SK-N-MC (cell line): ENCODE results near the gene ST6GALNAC3.
"Not testable (repeated sequence)": the region's sequence is repeated elsewhere in the genome, so short reads cannot be mapped to it uniquely, and the experiment has no call there.

Source experiments
- DNase-seq: peaks from one replicate; pipeline ENCODE4 v3.0.0-alpha.2; 2011; ENCODE audit warnings: low read depth, low spot score
- H3K27ac ChIP-seq: fragments of 200-600 bp; sonication (generic); 2 replicates; pipeline ENCODE4 v1.5.1; 2016; ENCODE audit warnings: mixed run types
- H3K36me3 ChIP-seq: fragments of 200-600 bp; sonication (generic); 2 replicates; pipeline ENCODE4 v1.6.1; 2017; ENCODE audit warnings: antibody characterized with exemption, low read length, mixed read lengths; ENCODE audit not compliant: insufficient read depth
- H3K4me3 ChIP-seq: fragments of 200-600 bp; sonication (generic); 2 replicates; pipeline ENCODE4 v1.5.1; 2016
- H3K9ac ChIP-seq: fragments of 200-600 bp; sonication (generic); 2 replicates; pipeline ENCODE4 v1.8.0; 2017; ENCODE audit warnings: mixed run types, mixed read lengths; ENCODE audit not compliant: insufficient read length
- H3K9me3 ChIP-seq: fragments of 200-600 bp; sonication (generic); 2 replicates; pipeline ENCODE4 v1.6.1; 2017; ENCODE audit warnings: low read depth, mild to moderate bottlenecking, antibody characterized with exemption, low read length, moderate library complexity, mixed read lengths
- EZH2 ChIP-seq: fragments of 200-600 bp; sonication (generic); IDR thresholded peaks from one replicate; pipeline ENCODE4 v1.6.1; 2017; ENCODE audit warnings: antibody characterized with exemption
- FOXP2 ChIP-seq: optimal IDR thresholded peaks from 2 replicates; pipeline ENCODE3; 2011; ENCODE audit warnings: mild to moderate bottlenecking, moderate library complexity; ENCODE audit not compliant: insufficient read depth; ENCODE audit errors: extremely low read length, control extremely low read depth
- POLR2AphosphoS5 ChIP-seq: IDR thresholded peaks from 2 replicates; pipeline ENCODE4 v1.6.1; 2012; ENCODE audit warnings: mild to moderate bottlenecking, low read depth, low read length, borderline replicate concordance

Gene ST6GALNAC3

DNA sequence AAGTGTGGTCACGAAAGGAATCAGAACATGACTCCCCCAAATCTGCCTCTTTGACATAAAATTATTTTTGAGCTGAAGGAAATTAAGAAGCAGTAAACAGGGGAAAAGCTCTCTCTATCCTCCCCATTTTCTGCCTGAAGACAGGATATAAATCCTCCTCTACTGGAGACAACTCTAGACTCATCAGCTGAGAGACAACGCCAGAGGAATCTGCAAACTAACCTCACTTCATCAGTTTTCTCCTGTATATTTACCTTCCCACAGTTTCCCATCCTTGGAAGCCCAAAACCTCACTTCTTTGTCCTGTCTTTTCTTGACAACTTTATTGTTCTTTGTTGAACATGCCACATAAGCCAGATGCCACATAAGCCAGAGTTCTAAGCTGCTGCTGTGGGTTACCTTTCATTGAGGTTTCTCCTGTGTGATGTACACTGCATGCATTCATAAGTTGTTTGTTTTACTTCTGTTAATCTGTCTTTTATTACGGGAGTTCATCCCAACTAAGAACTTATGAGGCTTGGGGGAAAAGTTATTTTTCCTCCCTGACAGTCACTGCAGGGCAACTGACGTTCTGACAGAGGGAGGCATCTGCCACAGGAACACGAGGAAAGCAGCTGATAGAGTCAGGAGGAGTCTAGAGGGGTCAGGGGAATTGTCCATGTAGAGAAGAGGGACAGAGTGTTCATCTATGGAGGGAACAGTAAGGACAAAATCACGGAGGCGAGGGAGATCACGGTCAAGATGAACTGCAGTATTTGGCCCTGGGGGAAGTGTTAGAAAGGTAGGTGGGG, 19.2 kb downstream of the ST6GALNAC3 start:
- Histone ChIP-seq H3K4me3 (no peak overlapping the region), H3K9ac (no peak overlapping the region), H3K36me3 (no peaks in the 10 kb centered on the region), H3K27ac (no peak overlapping the region), H3K9me3 (no peaks in the 10 kb centered on the region)
- TF ChIP-seq EZH2 (no peak), POLR2AphosphoS5 (no peak), FOXP2 (no peak)
- DNase-seq, result no peak

DNA sequence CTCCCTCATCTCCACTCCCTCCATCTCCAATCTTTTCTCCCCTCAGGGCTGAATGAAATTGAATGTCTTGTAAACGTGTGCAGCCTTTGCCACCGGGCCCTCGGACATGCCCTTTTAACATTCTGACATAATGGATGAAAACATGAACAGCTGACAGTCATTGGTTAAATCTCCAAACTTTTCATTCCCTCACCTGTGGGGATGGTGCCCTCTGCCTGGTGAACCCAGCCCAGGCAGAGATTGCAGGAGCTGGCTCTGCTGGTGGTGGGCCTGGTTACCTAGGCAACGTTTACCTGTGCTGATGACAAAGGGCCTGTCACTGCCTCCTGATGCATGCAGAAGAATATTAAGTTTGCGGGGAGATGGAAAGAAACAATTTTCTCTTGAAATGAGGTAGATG, 21.3 kb downstream of the ST6GALNAC3 start:
- Histone ChIP-seq H3K27ac (no peak overlapping the region), H3K4me3 (no peak overlapping the region), H3K36me3 (no peaks in the 10 kb centered on the region), H3K9me3 (no peaks in the 10 kb centered on the region), H3K9ac (no peak overlapping the region)
- no peak for DNase-seq
- TF ChIP-seq EZH2 (no peak), FOXP2 (no peak), POLR2AphosphoS5 (no peak)

DNA sequence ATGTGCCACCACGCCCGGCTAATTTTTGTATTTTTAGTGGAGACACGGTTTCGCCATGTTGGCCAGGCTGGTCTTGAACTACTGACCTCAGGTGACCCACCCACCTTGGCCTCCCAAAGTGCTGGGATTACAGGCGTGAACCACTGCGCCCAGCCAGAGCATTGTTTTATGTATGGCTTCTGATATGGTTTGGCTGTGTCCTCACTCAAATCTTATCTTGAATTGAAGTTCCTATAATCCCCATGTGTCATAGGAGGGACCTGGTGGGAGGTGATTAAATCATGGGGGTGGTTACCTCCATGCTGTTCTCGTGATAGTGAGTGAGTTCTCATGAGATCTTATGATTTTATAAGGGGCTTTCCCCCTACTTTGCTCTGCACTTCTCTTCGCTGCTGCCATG, 22.5 kb downstream of the ST6GALNAC3 start:
- not testable (repeated sequence) for DNase-seq, H3K36me3 ChIP-seq, H3K4me3 ChIP-seq, H3K9me3 ChIP-seq, H3K9ac ChIP-seq, H3K27ac ChIP-seq

DNA sequence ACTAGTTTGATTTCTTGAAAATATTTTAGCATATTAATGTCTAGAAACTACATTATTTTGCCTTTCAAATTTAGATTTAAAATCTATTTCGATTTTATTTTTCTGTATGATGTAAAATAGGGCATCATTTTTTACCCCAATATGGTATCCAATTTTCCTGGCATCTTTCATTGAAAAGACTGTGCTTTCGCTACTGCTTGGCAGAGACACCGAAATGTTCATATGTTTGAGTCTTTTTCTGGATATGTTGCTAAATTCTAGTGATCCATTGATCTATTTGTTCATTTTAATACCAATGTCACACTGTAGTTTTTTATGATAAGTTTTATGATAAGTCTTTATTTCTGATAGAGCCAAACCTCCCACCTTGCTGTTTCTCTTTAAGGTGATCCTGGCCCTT, 24.3 kb downstream of the ST6GALNAC3 start:
- no peak for TF ChIP-seq EZH2
- TF ChIP-seq POLR2AphosphoS5, result no peak
- TF ChIP-seq FOXP2, result no peak
- no peak overlapping the region for H3K9ac ChIP-seq
- no peak for DNase-seq
- no peaks in the 10 kb centered on the region for H3K9me3 ChIP-seq
- H3K36me3 ChIP-seq, result no peaks in the 10 kb centered on the region
- no peak overlapping the region for H3K4me3 ChIP-seq
- no peak overlapping the region for H3K27ac ChIP-seq

DNA sequence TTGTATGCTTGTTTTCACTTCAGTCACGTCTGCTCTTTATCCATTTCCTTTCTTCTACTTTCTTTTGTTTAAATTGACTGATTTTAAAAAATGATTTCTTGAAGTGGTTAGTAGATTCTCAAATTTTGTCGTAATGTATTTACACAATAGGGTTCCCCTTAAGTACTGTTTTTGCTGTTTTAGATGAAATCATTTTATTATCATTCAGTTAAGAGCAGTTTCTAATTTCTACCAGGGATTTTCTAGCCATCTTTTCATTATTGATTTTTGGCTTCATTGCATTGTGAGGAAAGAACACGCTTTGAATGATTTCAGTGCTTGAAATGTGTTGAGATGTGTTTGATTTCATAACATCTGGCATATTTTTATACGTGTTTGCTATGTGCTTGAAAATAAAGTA, 27.0 kb downstream of the ST6GALNAC3 start:
- Histone ChIP-seq H3K9ac (no peak overlapping the region), H3K9me3 (no peaks in the 10 kb centered on the region), H3K27ac (no peak overlapping the region), H3K4me3 (no peak overlapping the region), H3K36me3 (no peaks in the 10 kb centered on the region)
- no peak for TF ChIP-seq EZH2
- TF ChIP-seq POLR2AphosphoS5, result no peak
- TF ChIP-seq FOXP2, result no peak
- DNase-seq, result no peak

DNA sequence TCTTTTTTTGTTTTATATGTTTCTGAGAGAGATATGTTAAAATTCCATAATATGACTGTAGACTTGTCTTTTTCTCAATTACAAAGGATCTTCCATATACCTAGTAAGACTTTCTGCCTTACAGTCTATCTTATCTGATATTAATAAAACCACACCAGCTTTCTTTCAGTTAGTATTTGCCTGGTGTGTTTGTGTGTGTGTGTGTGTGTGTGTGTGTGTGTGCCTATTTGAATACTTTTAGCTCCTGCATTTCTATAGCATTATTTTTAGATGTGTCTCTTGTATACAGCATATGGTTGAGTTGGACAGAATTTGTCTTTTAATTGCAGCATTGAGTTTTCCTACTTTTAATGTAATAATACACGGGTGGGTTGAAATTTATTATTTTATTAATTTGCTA, 27.5 kb downstream of the ST6GALNAC3 start:
- Histone ChIP-seq H3K9me3 (no peaks in the 10 kb centered on the region), H3K27ac (no peak overlapping the region), H3K9ac (no peak overlapping the region), H3K4me3 (no peak overlapping the region), H3K36me3 (no peaks in the 10 kb centered on the region)
- TF ChIP-seq EZH2 (no peak), FOXP2 (no peak), POLR2AphosphoS5 (no peak)
- DNase-seq, result no peak

DNA sequence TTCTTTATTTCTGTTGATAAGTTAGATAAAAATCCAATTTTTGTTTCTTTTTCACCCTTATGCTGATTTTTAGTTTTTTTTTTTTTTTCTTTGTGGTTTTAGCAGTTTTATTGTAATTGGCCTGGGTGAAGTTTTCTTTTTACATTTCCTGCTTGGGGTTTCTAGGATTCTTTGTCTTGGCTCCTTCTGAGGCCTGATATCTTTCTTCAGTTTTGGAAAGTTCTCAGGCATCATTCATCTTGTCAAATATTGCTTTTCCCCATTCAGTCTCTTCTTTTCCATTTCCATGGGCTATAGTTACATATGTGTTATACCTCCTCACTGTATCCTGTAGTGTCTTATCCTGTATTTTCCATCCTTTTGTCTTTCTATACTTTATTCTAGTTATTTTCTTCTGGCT, 28.5 kb downstream of the ST6GALNAC3 start:
- no peaks in the 10 kb centered on the region for H3K36me3 ChIP-seq
- no peak for DNase-seq
- no peaks in the 10 kb centered on the region for H3K9me3 ChIP-seq
- no peak overlapping the region for H3K27ac ChIP-seq
- H3K9ac ChIP-seq, result no peak overlapping the region
- TF ChIP-seq POLR2AphosphoS5, result no peak
- no peak for TF ChIP-seq FOXP2
- no peak for TF ChIP-seq EZH2
- no peak overlapping the region for H3K4me3 ChIP-seq

DNA sequence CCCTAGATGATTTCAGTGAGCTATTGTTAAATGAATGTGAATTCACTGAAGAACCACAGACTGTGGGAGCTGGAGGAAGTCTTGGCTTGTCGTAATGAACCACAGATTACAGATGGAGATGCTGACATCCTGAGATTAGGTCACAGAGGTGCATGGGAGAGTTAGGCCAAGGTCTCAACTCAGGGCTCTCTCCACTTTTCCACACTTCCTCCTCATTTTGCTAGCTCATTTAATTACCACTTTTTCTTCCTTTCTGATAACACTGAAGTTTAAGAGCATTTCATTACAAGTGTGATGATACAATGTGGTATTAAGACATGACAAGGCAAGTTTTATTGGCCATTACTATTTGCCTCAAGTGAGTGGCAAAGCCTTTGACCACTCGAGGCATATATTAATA, 30.8 kb downstream of the ST6GALNAC3 start:
- TF ChIP-seq FOXP2 (no peak), POLR2AphosphoS5 (no peak)
- H3K9ac ChIP-seq, result no peak overlapping the region
- H3K4me3 ChIP-seq, result no peak overlapping the region
- H3K9me3 ChIP-seq, result no peaks in the 10 kb centered on the region
- H3K36me3 ChIP-seq, result no peaks in the 10 kb centered on the region
- no peak for DNase-seq
- no peak overlapping the region for H3K27ac ChIP-seq

DNA sequence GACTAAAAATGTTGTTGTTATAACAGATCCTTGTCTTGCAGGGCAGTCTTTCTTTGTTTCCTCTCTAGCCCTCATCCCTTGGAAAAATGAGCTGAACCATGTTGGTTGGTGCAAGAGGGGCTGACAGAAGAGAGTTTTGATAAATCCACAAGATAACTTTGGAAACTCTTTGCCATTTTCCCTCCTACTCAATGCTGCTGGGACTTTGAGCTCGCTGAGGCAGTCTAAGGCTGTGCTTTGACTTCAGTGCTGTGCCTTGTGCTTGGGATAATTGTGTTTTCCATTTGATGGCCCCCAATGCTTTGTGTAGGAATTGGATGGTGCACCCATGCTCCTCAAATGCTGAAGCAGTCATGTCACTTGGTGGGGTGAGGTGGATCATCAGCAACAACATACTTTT, 31.7 kb downstream of the ST6GALNAC3 start:
- no peak overlapping the region for H3K4me3 ChIP-seq
- no peak overlapping the region for H3K9ac ChIP-seq
- H3K9me3 ChIP-seq, result no peaks in the 10 kb centered on the region
- H3K27ac ChIP-seq, result no peak overlapping the region
- no peaks in the 10 kb centered on the region for H3K36me3 ChIP-seq
- no peak for DNase-seq
- no peak for TF ChIP-seq EZH2
- TF ChIP-seq POLR2AphosphoS5, result no peak
- no peak for TF ChIP-seq FOXP2
